Kidney tubule cell (primary cell): ENCODE measurements around the gene PALLD.

Experiments
- DNase-seq: peaks from one replicate; pipeline ENCODE4 v3.0.0-alpha.2; 2018; ENCODE audit warnings: low spot score

The PALLD gene

GRCh38 chr4:168765726-168766125 lies 268.9 kb downstream of the PALLD start:
- peak; percentile 32 for DNase-seq

- peak; percentile 67 for DNase-seq
Observed at GRCh38 chr4:168766604-168767316, 269.9 kb downstream of the PALLD start.

- DNase-seq, result peak; percentile 26
Observed at GRCh38 chr4:168769416-168769815, 272.6 kb downstream of the PALLD start.

- DNase-seq, result no peak
Observed at GRCh38 chr4:168769837-168770236, 273.0 kb downstream of the PALLD start.

GRCh38 chr4:168771251-168771650 lies 274.4 kb downstream of the PALLD start:
- no peak for DNase-seq

GRCh38 chr4:168773388-168774195 lies 276.7 kb downstream of the PALLD start:
- DNase-seq, result no peak

GRCh38 chr4:168776382-168776781 lies 279.5 kb downstream of the PALLD start:
- DNase-seq, result no peak

GRCh38 chr4:168777277-168777965 lies 280.6 kb downstream of the PALLD start:
- no peak for DNase-seq

- no peak for DNase-seq
Observed at GRCh38 chr4:168781341-168781740, 284.5 kb downstream of the PALLD start.

GRCh38 chr4:168781926-168782325 lies 285.1 kb downstream of the PALLD start:
- DNase-seq, result peak; percentile 18

- no peak for DNase-seq
Observed at GRCh38 chr4:168782439-168782838, 285.6 kb downstream of the PALLD start.

- peak; percentile 77 for DNase-seq
Observed at GRCh38 chr4:168784786-168785461, 288.1 kb downstream of the PALLD start.

- DNase-seq, result no peak
Observed at GRCh38 chr4:168787334-168787733, 290.5 kb downstream of the PALLD start.

GRCh38 chr4:168787801-168788595 lies 291.1 kb downstream of the PALLD start:
- peak; percentile 83 for DNase-seq

GRCh38 chr4:168790898-168791297 lies 294.0 kb downstream of the PALLD start:
- no peak for DNase-seq

- no peak for DNase-seq
Observed at GRCh38 chr4:168791376-168791775, 294.5 kb downstream of the PALLD start.

- DNase-seq, result no peak
Observed at GRCh38 chr4:168793542-168793941, 296.7 kb downstream of the PALLD start.

- no peak for DNase-seq
Observed at GRCh38 chr4:168794092-168794707, 297.3 kb downstream of the PALLD start.

GRCh38 chr4:168794881-168795280 lies 298.0 kb downstream of the PALLD start:
- DNase-seq, result peak; percentile 47

- DNase-seq, result peak; percentile 58
Observed at GRCh38 chr4:168795346-168795745, 298.5 kb downstream of the PALLD start.
